ENCODE results near the gene TMEM53. TPM values are rescaled to one million over a fixed set of nuclear protein-coding genes. Genes with fewer than 3 reads are reported as not detected.

TMEM53 gene
- total and polyA plus RNA-seq, 9 donors = 4.1 to 17.9 (median 11.4) TPM

- no peaks in the 10 kb centered on the region for H3K27me3 ChIP-seq
- intact Hi-C loops (cut with DNase I) = loop anchor here in 3 of 4 donors (5.0 kb wide), 2 partner anchors 37 to 42 kb away; no protein-coding TSS in a partner anchor
- DNase-seq = peak in 1 of 5 donors; percentile 22
- H3K27ac ChIP-seq = no peak overlapping the region
- H3K9me3 ChIP-seq = no peaks in the 10 kb centered on the region
- no peak overlapping the region for H3K4me3 ChIP-seq
- H3K4me1 ChIP-seq (ENCODE audit: insufficient read depth) = no peaks in the 10 kb centered on the region
- no peaks in the 10 kb centered on the region for H3K36me3 ChIP-seq
- TF ChIP-seq CTCF (IDR thresholded peaks at IDR 0.05) = no peak
- TF ChIP-seq EP300 (IDR thresholded peaks at IDR 0.05) = no peak
- TF ChIP-seq POLR2A (IDR thresholded peaks at IDR 0.05) = no peak
- WGBS, 3 donors = 65 to 74% (median 69%) methylated on average over 25 of the region's 25 CpGs
These were observed 64.3 kb downstream of the TMEM53 start for GRCh38 chr1:44609768-44610526.

GRCh38 chr1:44609412-44609767 is 64.9 kb downstream of the TMEM53 start:
- Histone ChIP-seq H3K9me3 (no peaks in the 10 kb centered on the region), H3K4me3 (no peak overlapping the region), H3K36me3 (no peaks in the 10 kb centered on the region), H3K27me3 (no peaks in the 10 kb centered on the region), H3K4me1 (ENCODE audit: insufficient read depth) (no peaks in the 10 kb centered on the region), H3K27ac (no peak overlapping the region)
- peak in 2 of 3 donors; percentile 37 to 43 for TF ChIP-seq CTCF (IDR thresholded peaks at IDR 0.05)
- TF ChIP-seq EP300 (IDR thresholded peaks at IDR 0.05) = no peak
- intact Hi-C loops (cut with DNase I) = loop anchor here in 1 of 4 donors (5.0 kb wide), 1 partner anchor 43 kb away; no protein-coding TSS in a partner anchor
- DNase-seq = peak; percentile 48 to 68 (median 66)
- WGBS, 3 donors = 23 to 27% (median 23%) methylated on average over 10 of the region's 10 CpGs

GRCh38 chr1:44608141-44608540 is 66.1 kb downstream of the TMEM53 start:
- H3K4me1 ChIP-seq (ENCODE audit: insufficient read depth) = no peaks in the 10 kb centered on the region
- no peak for DNase-seq
- H3K9me3 ChIP-seq = no peaks in the 10 kb centered on the region
- no peaks in the 10 kb centered on the region for H3K27me3 ChIP-seq
- no peaks in the 10 kb centered on the region for H3K36me3 ChIP-seq
- H3K27ac ChIP-seq = no peak overlapping the region
- intact Hi-C loops (cut with DNase I) = loop anchor here in 1 of 4 donors (5.0 kb wide), 1 partner anchor 44 kb away; no protein-coding TSS in a partner anchor
- TF ChIP-seq POLR2A (IDR thresholded peaks at IDR 0.05) (no peak), CTCF (IDR thresholded peaks at IDR 0.05) (no peak), EP300 (IDR thresholded peaks at IDR 0.05) (no peak)
- 75 to 85% (median 83%) methylated on average over 6 of the region's 6 CpGs for WGBS, 3 donors
- no peak overlapping the region for H3K4me3 ChIP-seq

- TF ChIP-seq CTCF (IDR thresholded peaks at IDR 0.05) = no peak
- no peak for TF ChIP-seq EP300 (IDR thresholded peaks at IDR 0.05)
- TF ChIP-seq POLR2A (IDR thresholded peaks at IDR 0.05) = no peak
- 64 to 75% (median 73%) methylated on average over 8 of the region's 8 CpGs for WGBS, 3 donors
- Histone ChIP-seq H3K27ac (no peak overlapping the region), H3K9me3 (no peaks in the 10 kb centered on the region), H3K27me3 (no peaks in the 10 kb centered on the region), H3K36me3 (no peaks in the 10 kb centered on the region), H3K4me3 (no peak overlapping the region), H3K4me1 (ENCODE audit: insufficient read depth) (no peaks in the 10 kb centered on the region)
- no peak for DNase-seq
- intact Hi-C loops (cut with DNase I) = loop anchor here in 1 of 4 donors (5.0 kb wide), 1 partner anchor 46 kb away; no protein-coding TSS in a partner anchor
These were observed 67.5 kb downstream of the TMEM53 start for GRCh38 chr1:44606701-44607281.

All from ovary (tissue), 9 donors.